ENCODE data around the gene HEBP1. TPM values are rescaled to one million over a fixed set of nuclear protein-coding genes. Genes with fewer than 3 reads are reported as not detected.

HEBP1 gene
- total RNA-seq, 1 experiment from 2014 or later: 6.2 TPM

DNA sequence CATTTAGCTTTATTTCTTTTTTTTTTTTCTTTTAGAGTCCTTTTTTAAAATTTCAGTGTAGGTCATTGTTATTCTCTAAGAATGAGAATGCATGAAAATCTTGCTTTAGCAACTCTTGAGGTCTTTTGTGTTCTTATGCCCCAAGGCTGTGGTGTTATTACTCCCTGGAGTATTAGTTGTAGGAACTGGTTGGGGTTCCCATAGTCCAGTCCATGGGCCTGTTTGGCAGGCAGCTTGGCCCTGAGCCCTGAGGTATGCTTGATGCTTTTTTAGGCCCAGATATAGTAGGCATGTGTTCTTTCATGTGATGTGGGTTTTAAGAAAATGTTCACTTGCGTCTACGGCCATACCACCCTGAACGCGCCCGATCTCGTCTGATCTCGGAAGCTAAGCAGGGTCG, 45.8 kb upstream of the HEBP1 start:
- DNase-seq (no peak), ATAC-seq (no peak)
- intact Hi-C loops (cut with micrococcal nuclease): loop anchor here (10.0 kb wide), 1 partner anchor 49 kb away; no protein-coding TSS in a partner anchor
- H3K36me3 ChIP-seq (ENCODE audit: low read depth, low read length): no peaks in the 10 kb centered on the region
- no peak overlapping the region for H3K4me3 ChIP-seq (ENCODE audit: low read length)
- no peaks in the 10 kb centered on the region for H3K27me3 ChIP-seq (ENCODE audit: low read length)
- no peak overlapping the region for H3K27ac ChIP-seq (ENCODE audit: low read length)
- TF ChIP-seq EZH2 (IDR thresholded peaks at IDR 0.05; ENCODE audit: low read length, unreplicated experiment) (no peak), CTCF (conservative IDR thresholded peaks at IDR 0.05; ENCODE audit: low read depth, low read length) (no peak), EZH2phosphoT487 (IDR thresholded peaks at IDR 0.05; ENCODE audit: borderline replicate concordance, low read length) (no peak)
- H2AFZ ChIP-seq (ENCODE audit: low read length): no peak overlapping the region
- ChIA-PET POLR2A (ENCODE audit: unreplicated experiment) (no interaction called here), CTCF (no interaction called here)
- no peaks in the 10 kb centered on the region for H3K9me3 ChIP-seq (ENCODE audit: low read length)
- no peaks in the 10 kb centered on the region for H3K79me2 ChIP-seq (ENCODE audit: low read length)
- H4K20me1 ChIP-seq (ENCODE audit: low read length): no peaks in the 10 kb centered on the region
- BruUV-seq (replicated peaks): no TSS peak
- no peak overlapping the region for H3K9ac ChIP-seq (ENCODE audit: low read length)
- no peaks in the 10 kb centered on the region for H3F3A ChIP-seq (ENCODE audit: low read length, unreplicated experiment)
- H3K9me2 ChIP-seq (replicated peaks; ENCODE audit: low read length): no peaks in the 10 kb centered on the region
- 0 out of 2 replicates have a peak, but pooled peaks cover 4% of the 10 kb centered on the region for H3K4me1 ChIP-seq (ENCODE audit: insufficient read depth, low read length)
- no peak overlapping the region for H3K4me2 ChIP-seq (ENCODE audit: low read length)

- ChIA-PET CTCF (interaction anchor here (0.5 to 0.7 kb wide), 2 partner anchors 39 to 66 kb away, joined by 4 to 6 read pairs; no protein-coding TSS in a partner anchor), POLR2A (ENCODE audit: unreplicated experiment) (interaction anchor here (0.6 to 1.0 kb wide), 2 partner anchors 151 to 153 kb away, joined by 5 to 13 read pairs; partner anchors contain the start of gene GPRC5A)
- no peaks in the 10 kb centered on the region for H3K79me2 ChIP-seq (ENCODE audit: low read length)
- no peaks in the 10 kb centered on the region for H3F3A ChIP-seq (ENCODE audit: low read length, unreplicated experiment)
- peak overlapping the region; percentile 100 for H2AFZ ChIP-seq (ENCODE audit: low read length)
- peak overlapping the region; percentile 50; the same call in 1 of the 2 replicates for H3K9ac ChIP-seq (ENCODE audit: low read length)
- peak overlapping the region; percentile 97 for H3K4me3 ChIP-seq (ENCODE audit: low read length)
- H3K4me1 ChIP-seq (ENCODE audit: insufficient read depth, low read length): 0 out of 2 replicates have a peak, but pooled peaks cover 4% of the 10 kb centered on the region
- H3K9me2 ChIP-seq (replicated peaks; ENCODE audit: low read length): no peaks in the 10 kb centered on the region
- DNase-seq (peak; percentile 7), ATAC-seq (peak; percentile 8; the same call in 1 of the 2 replicates)
- H3K9me3 ChIP-seq (ENCODE audit: low read length): no peaks in the 10 kb centered on the region
- H3K27ac ChIP-seq (ENCODE audit: low read length): no peak overlapping the region
- intact Hi-C loops (cut with micrococcal nuclease): loop anchor here (10.0 kb wide), 1 partner anchor 50 kb away; no protein-coding TSS in a partner anchor
- peak overlapping the region; percentile 94 for H3K4me2 ChIP-seq (ENCODE audit: low read length)
- no peak for TF ChIP-seq CTCF (conservative IDR thresholded peaks at IDR 0.05; ENCODE audit: low read depth, low read length)
- no peak for TF ChIP-seq EZH2 (IDR thresholded peaks at IDR 0.05; ENCODE audit: low read length, unreplicated experiment)
- TF ChIP-seq EZH2phosphoT487 (IDR thresholded peaks at IDR 0.05; ENCODE audit: borderline replicate concordance, low read length): no peak
- no peaks in the 10 kb centered on the region for H3K36me3 ChIP-seq (ENCODE audit: low read depth, low read length)
- H4K20me1 ChIP-seq (ENCODE audit: low read length): no peaks in the 10 kb centered on the region
- H3K27me3 ChIP-seq (ENCODE audit: low read length): no peaks in the 10 kb centered on the region
- BruUV-seq (replicated peaks): no TSS peak
Measured at GRCh38 chr12:13044906-13045299, 44.8 kb upstream of the HEBP1 start.

Data from PC-3 (cell line).